ENCODE results near the gene CACNA2D1.

The CACNA2D1 gene

GRCh38 chr7:82411732-82412131 lies 31.8 kb downstream of the CACNA2D1 start:
- Histone ChIP-seq H3K27me3 (ENCODE audit: control insufficient read depth, insufficient read depth, low read length) (no peaks in the 10 kb centered on the region), H3K9me3 (ENCODE audit: control insufficient read depth, low read length) (no peaks in the 10 kb centered on the region), H2AFZ (no peak overlapping the region), H3K4me3 (ENCODE audit: low read depth, low read length) (no peak overlapping the region), H3K79me2 (no peaks in the 10 kb centered on the region), H3K27ac (no peak overlapping the region), H3K4me2 (ENCODE audit: low read length) (no peak overlapping the region), H3K9ac (no peak overlapping the region), H3K36me3 (ENCODE audit: control insufficient read depth, insufficient read depth, low read length) (no peaks in the 10 kb centered on the region), H3K4me1 (no peaks in the 10 kb centered on the region)
- TF ChIP-seq CTCF (IDR thresholded peaks at IDR 0.05), result no peak

- Histone ChIP-seq H3K4me2 (ENCODE audit: low read length) (no peak overlapping the region), H3K27ac (no peak overlapping the region), H3K27me3 (ENCODE audit: control insufficient read depth, insufficient read depth, low read length) (no peaks in the 10 kb centered on the region), H2AFZ (no peak overlapping the region), H3K9ac (no peak overlapping the region), H3K79me2 (no peaks in the 10 kb centered on the region), H3K9me3 (ENCODE audit: control insufficient read depth, low read length) (no peaks in the 10 kb centered on the region), H3K4me3 (ENCODE audit: low read depth, low read length) (no peak overlapping the region), H3K4me1 (no peaks in the 10 kb centered on the region), H3K36me3 (ENCODE audit: control insufficient read depth, insufficient read depth, low read length) (no peaks in the 10 kb centered on the region)
- no peak for TF ChIP-seq CTCF (IDR thresholded peaks at IDR 0.05)
Observed at GRCh38 chr7:82410461-82410860, 33.1 kb downstream of the CACNA2D1 start.

GRCh38 chr7:82406937-82407336 lies 36.6 kb downstream of the CACNA2D1 start:
- TF ChIP-seq CTCF (IDR thresholded peaks at IDR 0.05), result no peak
- H3K9ac ChIP-seq, result no peak overlapping the region
- no peak overlapping the region for H3K4me2 ChIP-seq (ENCODE audit: low read length)
- no peak overlapping the region for H3K4me3 ChIP-seq (ENCODE audit: low read depth, low read length)
- no peaks in the 10 kb centered on the region for H3K27me3 ChIP-seq (ENCODE audit: control insufficient read depth, insufficient read depth, low read length)
- no peak overlapping the region for H3K27ac ChIP-seq
- H3K4me1 ChIP-seq, result no peaks in the 10 kb centered on the region
- H3K36me3 ChIP-seq (ENCODE audit: control insufficient read depth, insufficient read depth, low read length), result no peaks in the 10 kb centered on the region
- no peak overlapping the region for H2AFZ ChIP-seq
- H3K9me3 ChIP-seq (ENCODE audit: control insufficient read depth, low read length), result no peaks in the 10 kb centered on the region
- no peaks in the 10 kb centered on the region for H3K79me2 ChIP-seq

- H2AFZ ChIP-seq, result no peak overlapping the region
- no peak overlapping the region for H3K9ac ChIP-seq
- no peak for TF ChIP-seq CTCF (IDR thresholded peaks at IDR 0.05)
- no peaks in the 10 kb centered on the region for H3K36me3 ChIP-seq (ENCODE audit: control insufficient read depth, insufficient read depth, low read length)
- H3K4me1 ChIP-seq, result no peaks in the 10 kb centered on the region
- H3K9me3 ChIP-seq (ENCODE audit: control insufficient read depth, low read length), result no peaks in the 10 kb centered on the region
- H3K79me2 ChIP-seq, result no peaks in the 10 kb centered on the region
- no peak overlapping the region for H3K4me3 ChIP-seq (ENCODE audit: low read depth, low read length)
- no peaks in the 10 kb centered on the region for H3K27me3 ChIP-seq (ENCODE audit: control insufficient read depth, insufficient read depth, low read length)
- H3K4me2 ChIP-seq (ENCODE audit: low read length), result no peak overlapping the region
- H3K27ac ChIP-seq, result no peak overlapping the region
Observed at GRCh38 chr7:82405301-82405700, 38.3 kb downstream of the CACNA2D1 start.

GRCh38 chr7:82404652-82405051 lies 38.9 kb downstream of the CACNA2D1 start:
- Histone ChIP-seq H3K4me1 (no peaks in the 10 kb centered on the region), H3K27ac (no peak overlapping the region), H3K4me2 (ENCODE audit: low read length) (no peak overlapping the region), H3K36me3 (ENCODE audit: control insufficient read depth, insufficient read depth, low read length) (no peaks in the 10 kb centered on the region), H3K79me2 (no peaks in the 10 kb centered on the region), H3K27me3 (ENCODE audit: control insufficient read depth, insufficient read depth, low read length) (no peaks in the 10 kb centered on the region), H3K4me3 (ENCODE audit: low read depth, low read length) (no peak overlapping the region), H2AFZ (no peak overlapping the region), H3K9ac (no peak overlapping the region), H3K9me3 (ENCODE audit: control insufficient read depth, low read length) (no peaks in the 10 kb centered on the region)
- TF ChIP-seq CTCF (IDR thresholded peaks at IDR 0.05), result no peak

Measured in parathyroid adenoma (tissue), 2 donors.